ENCODE data around the gene TUBGCP3. TPM values are rescaled to one million over a fixed set of nuclear protein-coding genes. Genes with fewer than 3 reads are reported as not detected.

Gene TUBGCP3
- total RNA-seq, 3 donors from 2014 or later, result 32.0 to 34.5 (median 32.1) TPM

DNA sequence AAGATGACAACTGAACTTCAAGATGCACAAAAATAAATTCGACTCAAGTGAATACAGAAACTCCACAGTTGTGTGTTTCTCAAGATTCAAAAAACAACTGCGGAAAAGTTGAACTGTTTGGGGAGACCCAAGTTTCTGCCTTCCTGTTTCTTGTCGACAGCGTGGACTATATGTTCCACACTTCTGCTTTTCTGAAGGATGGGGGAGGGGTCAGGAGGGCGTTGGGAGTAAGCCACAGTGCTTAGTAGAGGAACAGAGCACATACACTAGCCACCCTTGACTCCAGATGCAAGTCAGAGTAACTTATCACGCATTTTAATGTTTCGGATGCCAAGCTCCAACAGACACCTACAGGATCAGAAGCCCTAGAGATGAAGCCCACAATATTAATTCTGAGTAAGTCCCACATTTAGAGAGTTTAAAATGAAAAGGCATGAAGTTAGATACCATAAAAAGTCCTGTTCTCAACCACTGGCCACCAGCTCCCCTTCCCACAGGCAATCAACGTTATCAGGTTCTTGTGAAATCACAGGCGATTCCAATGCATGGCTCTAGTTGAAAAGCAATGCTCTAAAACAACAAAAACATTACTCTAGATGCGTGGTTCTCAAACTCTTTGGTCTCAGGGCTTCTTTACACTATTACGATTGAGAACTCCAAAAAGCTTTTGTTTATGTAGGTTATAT is 4.2 kb downstream of the TUBGCP3 start:
- no peak overlapping the region for H3K27ac ChIP-seq
- no peaks in the 10 kb centered on the region for H3K36me3 ChIP-seq
- no peaks in the 10 kb centered on the region for H3K9me3 ChIP-seq
- H3K4me3 ChIP-seq, result no peak overlapping the region
- intact Hi-C loops (cut with DNase I; ENCODE audit: low total_unique reads), result no loop called here
- H3K27me3 ChIP-seq, result no peaks in the 10 kb centered on the region
- no peak for TF ChIP-seq POLR2AphosphoS5 (IDR thresholded peaks at IDR 0.05)
- DNase-seq (ENCODE audit: low spot score in 2 of 2), result no peak
- peaks cover 0 to 9% of the 10 kb centered on the region in 2 donors for H3K4me1 ChIP-seq

DNA sequence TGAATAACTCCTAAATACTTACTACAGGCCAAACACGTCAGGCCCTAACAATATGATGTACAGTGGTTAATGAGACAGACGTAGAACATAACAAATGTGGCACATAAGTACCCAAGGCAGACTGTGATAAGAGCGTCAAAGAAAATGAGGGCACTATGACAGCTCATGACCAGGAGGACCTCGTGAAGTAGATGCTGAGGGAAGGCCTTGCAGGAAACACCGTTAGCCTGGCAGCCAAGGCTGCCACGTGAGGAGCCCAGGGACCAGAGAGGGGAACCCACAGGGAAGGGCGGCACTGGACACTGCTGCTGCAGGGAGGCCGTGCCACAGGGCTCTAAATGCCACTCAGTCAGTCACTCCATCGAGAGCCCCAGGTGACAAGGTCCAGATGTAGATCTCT is 5.7 kb downstream of the TUBGCP3 start:
- Histone ChIP-seq H3K27me3 (no peaks in the 10 kb centered on the region), H3K4me1 (peaks cover 0 to 9% of the 10 kb centered on the region in 2 donors), H3K4me3 (no peak overlapping the region), H3K9me3 (no peaks in the 10 kb centered on the region), H3K27ac (no peak overlapping the region), H3K36me3 (no peaks in the 10 kb centered on the region)
- TF ChIP-seq POLR2A (IDR thresholded peaks at IDR 0.05), result no peak
- no peak for TF ChIP-seq POLR2AphosphoS5 (IDR thresholded peaks at IDR 0.05)
- TF ChIP-seq, protein P1, sequence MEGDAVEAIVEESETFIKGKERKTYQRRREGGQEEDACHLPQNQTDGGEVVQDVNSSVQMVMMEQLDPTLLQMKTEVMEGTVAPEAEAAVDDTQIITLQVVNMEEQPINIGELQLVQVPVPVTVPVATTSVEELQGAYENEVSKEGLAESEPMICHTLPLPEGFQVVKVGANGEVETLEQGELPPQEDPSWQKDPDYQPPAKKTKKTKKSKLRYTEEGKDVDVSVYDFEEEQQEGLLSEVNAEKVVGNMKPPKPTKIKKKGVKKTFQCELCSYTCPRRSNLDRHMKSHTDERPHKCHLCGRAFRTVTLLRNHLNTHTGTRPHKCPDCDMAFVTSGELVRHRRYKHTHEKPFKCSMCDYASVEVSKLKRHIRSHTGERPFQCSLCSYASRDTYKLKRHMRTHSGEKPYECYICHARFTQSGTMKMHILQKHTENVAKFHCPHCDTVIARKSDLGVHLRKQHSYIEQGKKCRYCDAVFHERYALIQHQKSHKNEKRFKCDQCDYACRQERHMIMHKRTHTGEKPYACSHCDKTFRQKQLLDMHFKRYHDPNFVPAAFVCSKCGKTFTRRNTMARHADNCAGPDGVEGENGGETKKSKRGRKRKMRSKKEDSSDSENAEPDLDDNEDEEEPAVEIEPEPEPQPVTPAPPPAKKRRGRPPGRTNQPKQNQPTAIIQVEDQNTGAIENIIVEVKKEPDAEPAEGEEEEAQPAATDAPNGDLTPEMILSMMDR (IDR thresholded peaks at IDR 0.05), result no peak
- no peak for DNase-seq (ENCODE audit: low spot score in 2 of 2)
- intact Hi-C loops (cut with DNase I; ENCODE audit: low total_unique reads), result no loop called here

DNA sequence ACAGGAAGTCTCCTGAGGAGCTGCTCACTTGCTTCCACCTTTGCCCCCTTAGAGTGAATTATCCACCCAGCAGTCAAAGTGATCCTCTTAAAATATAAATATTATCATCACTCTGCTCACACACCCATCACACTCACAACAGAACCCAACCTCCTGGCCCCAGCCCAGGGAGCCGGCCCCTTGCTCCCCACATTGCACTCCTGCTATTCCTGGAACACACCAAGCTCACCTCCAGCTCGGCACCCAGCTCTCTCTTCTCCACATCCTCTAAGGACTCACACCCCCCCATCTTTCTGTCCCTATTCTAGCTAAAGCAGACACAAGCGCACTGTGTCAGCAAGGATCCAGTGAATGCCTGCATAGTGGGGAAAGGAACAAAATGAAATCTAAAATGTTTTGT is 7.0 kb downstream of the TUBGCP3 start:
- H3K27me3 ChIP-seq, result no peaks in the 10 kb centered on the region
- H3K9me3 ChIP-seq, result no peaks in the 10 kb centered on the region
- DNase-seq (ENCODE audit: low spot score in 2 of 2), result no peak
- no peaks in the 10 kb centered on the region for H3K36me3 ChIP-seq
- H3K27ac ChIP-seq, result no peak overlapping the region
- intact Hi-C loops (cut with DNase I; ENCODE audit: low total_unique reads), result no loop called here
- TF ChIP-seq POLR2AphosphoS5 (IDR thresholded peaks at IDR 0.05), result no peak
- TF ChIP-seq POLR2A (IDR thresholded peaks at IDR 0.05), result no peak
- TF ChIP-seq, protein P1 (IDR thresholded peaks at IDR 0.05), result no peak
- H3K4me3 ChIP-seq, result no peak overlapping the region
- no peaks in the 10 kb centered on the region for H3K4me1 ChIP-seq

DNA sequence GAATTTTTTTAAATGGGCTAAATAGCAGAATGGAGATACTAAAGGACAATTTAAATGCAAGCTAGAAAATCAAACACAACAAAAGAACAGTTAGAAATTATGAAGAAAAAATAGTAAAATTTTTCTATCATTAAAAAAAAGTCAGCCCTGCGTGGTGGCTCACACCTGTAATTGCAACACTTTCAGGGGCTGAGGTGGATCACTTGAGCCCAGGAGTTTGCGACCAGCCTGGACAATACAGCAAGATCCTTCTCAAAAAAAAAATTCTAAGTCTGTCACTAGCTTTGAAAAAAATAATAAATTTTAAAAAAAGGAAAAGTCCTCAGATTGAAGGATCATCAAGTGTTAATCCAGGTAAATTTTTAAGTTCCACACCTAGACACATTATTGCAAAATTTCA is 7.7 kb downstream of the TUBGCP3 start:
- Histone ChIP-seq H3K9me3 (no peaks in the 10 kb centered on the region), H3K27me3 (no peaks in the 10 kb centered on the region), H3K4me3 (no peak overlapping the region), H3K36me3 (no peaks in the 10 kb centered on the region), H3K4me1 (no peaks in the 10 kb centered on the region), H3K27ac (no peak overlapping the region)
- TF ChIP-seq POLR2AphosphoS5 (IDR thresholded peaks at IDR 0.05) (no peak), POLR2A (IDR thresholded peaks at IDR 0.05) (no peak)
- TF ChIP-seq, protein P1 (IDR thresholded peaks at IDR 0.05), result no peak
- intact Hi-C loops (cut with DNase I; ENCODE audit: low total_unique reads), result no loop called here
- no peak for DNase-seq (ENCODE audit: low spot score in 2 of 2)

DNA sequence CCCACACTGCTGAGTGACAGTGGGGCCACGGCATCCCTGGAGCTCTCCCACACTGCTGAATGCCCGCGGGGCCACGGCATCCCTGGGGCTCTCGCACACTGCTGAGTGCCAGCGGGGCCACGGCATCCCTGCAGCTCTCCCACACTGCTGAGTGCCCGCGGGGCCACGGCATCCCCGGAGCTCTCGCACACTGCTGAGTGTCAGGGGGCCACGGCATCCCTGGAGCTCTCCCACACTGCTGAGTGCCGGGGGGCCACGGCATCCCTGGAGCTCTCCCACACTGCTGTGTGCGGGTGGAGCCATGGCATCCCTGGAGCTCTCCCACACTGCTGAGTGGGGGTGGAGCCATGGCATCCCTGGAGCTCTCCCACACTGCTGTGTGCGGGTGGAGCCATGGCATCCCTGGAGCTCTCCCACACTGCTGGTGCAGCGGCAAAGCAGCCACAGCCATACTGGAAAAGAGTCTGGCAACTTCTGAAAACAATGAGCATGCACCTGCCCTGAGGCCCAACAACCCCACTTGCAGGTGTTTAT is 8.6 kb downstream of the TUBGCP3 start:
- H3K4me1 ChIP-seq, result no peaks in the 10 kb centered on the region
- H3K27me3 ChIP-seq, result no peaks in the 10 kb centered on the region
- intact Hi-C loops (cut with DNase I; ENCODE audit: low total_unique reads), result no loop called here
- no peaks in the 10 kb centered on the region for H3K9me3 ChIP-seq
- H3K27ac ChIP-seq, result no peak overlapping the region
- no peaks in the 10 kb centered on the region for H3K36me3 ChIP-seq
- TF ChIP-seq, protein P1 (IDR thresholded peaks at IDR 0.05), result no peak
- no peak for TF ChIP-seq POLR2A (IDR thresholded peaks at IDR 0.05)
- TF ChIP-seq POLR2AphosphoS5 (IDR thresholded peaks at IDR 0.05), result no peak
- no peak overlapping the region for H3K4me3 ChIP-seq
- no peak for DNase-seq (ENCODE audit: low spot score in 2 of 2)
